Activated naive CD8-positive, alpha-beta T cell (primary cell): ENCODE measurements around the gene ZNF502.
"Not testable (repeated sequence)": the region's sequence is repeated elsewhere in the genome, so short reads cannot be mapped to it uniquely, and the experiment has no call there.

Source experiments
- H3K27ac Mint-ChIP-seq: one replicate; pipeline ENCODE4 v1.8.0; 2021; ENCODE audit warnings: mixed read lengths
- H3K27me3 Mint-ChIP-seq: one replicate; pipeline ENCODE4 v1.8.0; 2021; ENCODE audit warnings: mixed read lengths
- H3K36me3 Mint-ChIP-seq: one replicate; pipeline ENCODE4 v1.8.0; 2021; ENCODE audit warnings: mixed read lengths
- H3K4me1 Mint-ChIP-seq: one replicate; pipeline ENCODE4 v1.8.0; 2021; ENCODE audit warnings: low read depth, mixed read lengths
- H3K4me3 Mint-ChIP-seq: one replicate; pipeline ENCODE4 v1.8.0; 2021; ENCODE audit warnings: mild to moderate bottlenecking, mixed read lengths
- H3K9me3 Mint-ChIP-seq: one replicate; pipeline ENCODE4 v1.8.0; 2021; ENCODE audit warnings: low read depth, mixed read lengths

Gene ZNF502

DNA sequence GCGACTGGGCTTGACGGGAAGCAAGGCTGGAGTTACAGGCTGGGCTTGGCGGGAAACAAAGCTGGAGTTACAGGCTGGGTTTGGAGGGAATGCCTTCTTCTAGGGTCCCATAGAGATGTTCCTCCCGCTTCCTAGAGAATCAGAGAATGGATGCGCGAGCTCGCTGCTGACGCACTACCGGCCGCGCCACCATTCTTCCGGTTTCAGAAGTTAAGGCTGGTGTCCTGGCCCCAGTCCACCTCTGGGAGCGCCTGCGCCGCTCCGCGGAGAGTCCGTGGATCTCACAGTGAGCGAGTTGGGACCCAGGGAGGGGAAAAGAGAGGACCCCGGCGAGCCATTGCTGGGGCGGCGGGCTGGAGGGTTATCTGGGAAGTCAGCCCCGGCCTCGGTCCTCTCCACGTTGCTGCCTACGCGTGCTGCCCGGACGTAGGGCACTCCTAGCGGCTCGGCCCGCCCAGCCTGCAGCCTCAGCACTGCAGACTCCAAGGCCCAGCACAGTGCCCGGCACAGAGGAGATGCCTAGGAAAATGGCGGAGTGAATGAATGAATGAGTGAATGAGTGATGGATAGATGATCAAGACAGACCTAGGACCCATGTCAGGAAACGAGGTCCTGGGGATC, at the start of gene ZNF502:
ZNF502 (plus strand) TSS at position 206 of the 621 bp plus-strand sequence. CDS start 7,602 bp downstream, outside the sequence.
- peaks cover 45% of the 10 kb centered on the region for H3K36me3 Mint-ChIP-seq
- H3K4me1 Mint-ChIP-seq: peaks cover 16% of the 10 kb centered on the region
- peaks cover 13% of the 10 kb centered on the region for H3K27me3 Mint-ChIP-seq
- peak within 1 kb of the TSS; percentile 41 for H3K27ac Mint-ChIP-seq
- H3K9me3 Mint-ChIP-seq: peaks cover 21% of the 10 kb centered on the region
- peak within 1 kb of the TSS; percentile 93 for H3K4me3 Mint-ChIP-seq

DNA sequence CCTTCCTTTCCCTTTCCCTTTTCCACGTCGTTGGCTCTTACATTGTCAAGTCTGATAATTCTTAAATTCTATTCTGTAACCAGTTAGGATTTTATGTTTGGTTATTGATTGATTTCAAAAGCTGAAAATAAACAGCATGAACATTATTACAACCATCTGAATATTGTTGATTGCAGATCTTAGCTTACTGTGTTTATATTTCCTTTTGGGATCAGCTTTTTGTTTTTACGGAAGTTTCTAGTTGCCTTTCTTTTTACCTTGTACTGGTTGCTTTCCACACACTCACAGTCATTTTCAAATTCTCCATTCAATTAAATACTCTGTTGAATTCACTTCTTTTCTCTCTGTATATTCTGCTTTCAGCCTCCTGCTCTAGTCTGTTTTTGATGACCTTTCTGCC, 47.3 kb upstream of the ZNF502 start:
- H3K27me3 Mint-ChIP-seq: peaks cover 1% of the 10 kb centered on the region
- no peak overlapping the region for H3K27ac Mint-ChIP-seq
- no peaks in the 10 kb centered on the region for H3K4me1 Mint-ChIP-seq
- H3K9me3 Mint-ChIP-seq: peaks cover 39% of the 10 kb centered on the region
- peaks cover 33% of the 10 kb centered on the region for H3K36me3 Mint-ChIP-seq
- H3K4me3 Mint-ChIP-seq: no peak overlapping the region

DNA sequence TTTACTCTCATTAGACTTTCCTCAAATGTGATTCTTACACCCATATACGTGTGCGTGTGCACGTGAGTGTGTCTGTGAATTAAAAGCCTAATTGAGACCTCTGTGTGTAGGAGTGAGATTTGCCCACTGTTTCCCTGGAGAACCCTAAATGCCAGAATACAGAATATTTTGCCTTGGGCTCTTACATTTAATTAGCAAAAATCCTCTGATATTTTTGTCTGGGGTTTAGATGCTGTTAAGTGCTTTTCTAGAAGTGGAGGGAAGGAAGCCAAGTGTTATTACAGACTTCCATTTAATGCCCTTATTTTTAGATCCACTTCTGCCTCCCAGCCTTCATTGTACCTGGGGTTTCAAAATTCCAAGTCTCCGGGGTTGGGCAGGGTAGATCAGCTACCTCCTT, 46.1 kb upstream of the ZNF502 start:
- H3K36me3 Mint-ChIP-seq: peaks cover 23% of the 10 kb centered on the region
- H3K9me3 Mint-ChIP-seq: peaks cover 32% of the 10 kb centered on the region
- H3K27ac Mint-ChIP-seq: no peak overlapping the region
- peaks cover 1% of the 10 kb centered on the region for H3K27me3 Mint-ChIP-seq
- H3K4me3 Mint-ChIP-seq: no peak overlapping the region
- H3K4me1 Mint-ChIP-seq: no peaks in the 10 kb centered on the region

DNA sequence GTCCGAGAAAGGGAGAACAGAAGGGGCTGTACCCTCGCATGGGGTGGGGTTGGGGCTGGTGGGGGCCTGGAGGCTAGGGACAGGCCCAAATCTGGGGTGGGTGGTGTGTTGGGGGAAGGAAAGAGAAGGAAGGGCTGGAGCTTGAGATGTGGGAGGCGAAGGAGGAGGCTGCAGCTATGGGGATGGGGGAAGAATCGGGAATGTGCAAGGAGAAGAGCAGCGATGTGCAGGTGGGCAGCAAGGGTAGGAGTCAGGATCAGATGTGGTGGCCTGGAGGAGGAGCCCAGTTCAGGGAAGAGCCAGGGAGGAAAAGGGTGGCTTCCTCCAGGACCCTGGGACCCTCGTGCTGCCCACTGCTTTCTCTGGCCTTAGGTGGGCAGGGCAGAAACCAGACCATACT, 42.7 kb upstream of the ZNF502 start:
- Mint-ChIP-seq H3K27ac (no peak overlapping the region), H3K4me3 (no peak overlapping the region), H3K4me1 (no peaks in the 10 kb centered on the region), H3K36me3 (peaks cover 20% of the 10 kb centered on the region), H3K27me3 (peaks cover 1% of the 10 kb centered on the region), H3K9me3 (peaks cover 34% of the 10 kb centered on the region)

DNA sequence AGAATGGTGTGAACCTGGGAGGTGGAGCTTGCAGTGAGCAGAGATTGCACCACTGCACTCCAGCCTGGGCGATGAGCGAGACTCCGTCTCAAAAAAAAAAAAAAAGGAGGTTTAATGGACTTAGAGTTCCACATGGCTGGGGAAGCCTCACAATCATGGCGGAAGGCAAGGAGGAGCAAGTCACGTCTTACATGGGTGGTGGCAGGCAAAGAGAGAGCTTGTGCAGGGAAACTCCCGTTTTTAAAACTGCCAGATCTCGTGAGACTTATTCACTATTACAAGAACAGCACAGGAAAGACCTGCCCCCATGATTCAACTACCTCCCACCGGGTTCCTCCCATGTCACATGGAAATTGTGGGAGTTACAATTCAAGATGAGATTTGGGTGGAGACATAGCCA, 39.0 kb upstream of the ZNF502 start:
- Mint-ChIP-seq H3K36me3 (peaks cover 16% of the 10 kb centered on the region), H3K9me3 (peaks cover 28% of the 10 kb centered on the region)
- not testable (repeated sequence) for H3K4me3 Mint-ChIP-seq, H3K4me1 Mint-ChIP-seq, H3K27me3 Mint-ChIP-seq, H3K27ac Mint-ChIP-seq

DNA sequence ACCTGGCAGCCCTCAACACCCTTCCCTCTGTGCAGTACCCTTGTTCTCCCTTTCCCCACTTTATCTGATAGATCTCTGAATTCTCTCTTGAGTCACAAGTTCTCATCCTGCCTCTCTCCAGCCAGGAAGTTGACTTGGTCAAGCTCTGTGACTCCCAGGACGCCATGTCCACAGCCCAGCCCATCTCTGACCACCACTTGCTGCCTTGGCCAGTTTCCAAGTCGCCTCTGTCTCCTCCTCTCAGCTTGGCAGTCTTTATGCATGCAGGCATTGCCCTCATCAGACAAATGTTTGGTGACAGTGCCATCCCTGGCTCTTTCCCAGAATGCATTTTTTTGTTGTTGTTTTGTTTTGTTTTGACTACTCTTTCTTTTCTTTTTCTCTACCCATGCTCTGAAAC, 38.2 kb upstream of the ZNF502 start:
- Mint-ChIP-seq H3K4me3 (no peak overlapping the region), H3K36me3 (peaks cover 16% of the 10 kb centered on the region), H3K27me3 (no peaks in the 10 kb centered on the region), H3K9me3 (peaks cover 21% of the 10 kb centered on the region), H3K27ac (no peak overlapping the region), H3K4me1 (no peaks in the 10 kb centered on the region)

DNA sequence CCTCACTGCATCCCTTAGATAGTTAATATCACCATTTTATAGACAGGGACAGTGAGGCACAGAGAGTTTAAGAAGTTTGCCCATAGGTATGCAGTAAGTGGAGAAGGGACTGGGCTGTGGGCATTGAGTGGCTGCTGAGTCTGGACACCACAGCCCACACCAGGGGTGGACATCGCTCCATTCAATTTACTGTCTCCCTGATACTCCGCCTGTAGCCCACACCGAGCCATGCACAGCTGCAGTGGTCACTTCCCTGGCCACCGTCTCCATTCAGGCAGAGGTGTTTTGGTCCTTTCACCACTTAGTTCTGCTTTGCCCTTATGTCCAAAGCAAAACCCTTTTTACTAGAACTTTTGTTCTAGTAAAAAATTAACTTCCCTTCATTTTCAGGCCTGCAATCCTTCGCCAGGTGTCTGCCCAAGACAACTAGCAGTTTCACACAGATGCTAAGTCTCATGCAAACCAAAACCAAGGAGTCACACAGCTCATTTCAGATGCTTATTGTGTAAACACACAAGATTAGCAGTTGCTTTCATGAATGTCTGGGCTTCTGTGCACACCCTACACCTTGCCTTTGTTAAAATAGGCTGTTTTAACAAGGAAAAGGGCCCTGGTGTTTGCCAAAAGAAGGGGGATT, 33.9 kb upstream of the ZNF502 start:
- Mint-ChIP-seq H3K36me3 (peaks cover 28% of the 10 kb centered on the region), H3K4me3 (no peak overlapping the region)

DNA sequence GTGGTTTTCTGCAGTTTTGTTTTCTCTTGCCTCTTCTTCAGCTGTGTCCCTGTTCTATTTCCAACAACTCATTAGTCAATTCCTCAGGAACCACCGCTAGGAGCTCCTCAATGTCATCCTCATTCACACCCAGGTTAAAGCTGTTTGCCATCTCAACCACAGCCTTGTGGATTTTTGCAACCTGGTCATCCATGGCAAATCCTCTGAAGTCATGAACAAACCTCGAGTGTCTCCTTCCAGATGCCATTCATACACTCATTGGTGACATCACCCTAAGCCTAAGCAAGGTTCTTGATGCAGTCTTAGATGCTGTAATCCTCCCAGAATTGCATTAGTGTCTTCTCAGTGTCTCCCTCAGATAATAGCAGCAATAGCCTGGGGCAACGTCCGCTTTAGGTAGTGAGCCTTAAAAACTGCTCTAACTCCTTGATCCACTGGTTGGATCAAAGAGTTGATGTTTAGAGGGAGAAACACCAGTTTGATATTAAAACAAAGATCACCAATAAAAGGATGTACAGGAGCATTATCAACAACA, 31.5 kb upstream of the ZNF502 start:
- Mint-ChIP-seq H3K36me3 (peaks cover 39% of the 10 kb centered on the region), H3K9me3 (peaks cover 24% of the 10 kb centered on the region), H3K4me3 (no peak overlapping the region), H3K27me3 (no peaks in the 10 kb centered on the region), H3K4me1 (peaks cover 13% of the 10 kb centered on the region), H3K27ac (no peak overlapping the region)

More for the DNA sequence above, 33.9 kb upstream of the ZNF502 start:
- H3K27me3 Mint-ChIP-seq: no peaks in the 10 kb centered on the region
- H3K9me3 Mint-ChIP-seq: peaks cover 29% of the 10 kb centered on the region
- H3K27ac Mint-ChIP-seq: no peak overlapping the region
- no peaks in the 10 kb centered on the region for H3K4me1 Mint-ChIP-seq

DNA sequence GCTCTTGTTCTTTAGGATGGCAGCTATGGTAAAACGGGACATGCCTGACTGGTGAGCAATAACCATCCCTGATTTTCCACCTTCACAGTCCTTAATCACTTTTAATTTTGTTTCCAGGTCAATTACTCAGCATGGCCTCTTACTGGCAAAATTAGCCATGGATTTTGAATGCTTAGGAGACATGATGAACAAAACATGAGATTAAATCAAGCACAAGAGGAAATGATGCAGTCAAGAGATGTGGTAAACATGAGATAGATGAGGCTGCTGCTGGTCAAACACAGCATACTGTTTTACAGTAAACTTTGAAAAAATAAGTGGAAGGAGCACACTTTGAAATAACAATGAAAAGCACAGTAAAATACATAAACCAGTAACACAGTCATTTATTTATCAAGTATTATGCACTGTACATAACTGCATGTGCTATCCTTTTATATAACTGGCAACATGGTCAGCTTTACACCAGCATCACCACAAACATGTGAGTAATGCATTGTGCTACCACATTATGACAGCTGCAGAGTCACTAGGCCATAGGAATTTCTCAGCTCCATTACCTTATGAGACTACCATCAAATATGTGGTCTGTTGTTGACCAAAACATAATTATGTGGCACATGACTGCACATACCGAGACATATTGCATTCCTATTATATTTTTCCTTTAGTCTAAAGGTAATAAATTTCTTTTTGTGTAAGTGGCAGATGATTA, 30.1 kb upstream of the ZNF502 start:
- H3K27ac Mint-ChIP-seq: no peak overlapping the region
- H3K36me3 Mint-ChIP-seq: peaks cover 46% of the 10 kb centered on the region
- H3K4me3 Mint-ChIP-seq: no peak overlapping the region
- peaks cover 13% of the 10 kb centered on the region for H3K4me1 Mint-ChIP-seq
- peaks cover 33% of the 10 kb centered on the region for H3K9me3 Mint-ChIP-seq
- peaks cover under 1% of the 10 kb centered on the region for H3K27me3 Mint-ChIP-seq

DNA sequence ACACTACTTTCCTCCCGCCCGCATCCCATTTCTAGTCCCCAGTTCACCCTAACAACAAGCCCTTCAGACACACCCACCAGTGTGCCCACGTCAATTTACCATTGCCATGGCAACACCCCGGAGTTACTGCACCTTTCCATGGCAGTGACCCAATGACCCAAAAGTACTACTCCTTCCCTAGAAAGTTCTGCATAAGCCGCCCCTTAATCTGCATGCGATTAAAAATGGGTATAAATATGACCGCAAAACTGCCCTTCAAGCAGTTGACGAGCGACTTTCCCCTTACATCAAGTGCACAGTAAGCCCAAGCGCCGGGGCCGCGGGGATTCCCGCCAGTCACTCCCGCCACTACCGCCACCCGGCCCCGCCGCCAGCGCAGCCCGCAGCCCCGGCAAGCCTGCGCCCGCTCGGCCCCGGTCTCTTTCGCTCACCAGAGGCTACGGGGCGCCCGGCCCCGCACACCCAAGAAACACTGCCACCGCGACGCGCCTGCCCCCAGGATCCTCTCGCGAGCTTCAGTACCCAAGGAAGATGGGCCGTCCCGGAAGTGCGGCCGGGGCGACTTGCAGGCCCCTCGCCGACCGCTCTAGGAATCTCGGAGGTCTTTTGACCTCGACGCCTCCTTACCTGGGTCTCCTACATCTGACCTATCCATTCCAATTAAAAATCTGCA, 27.2 kb upstream of the ZNF502 start:
- Mint-ChIP-seq H3K27ac (peak overlapping the region; percentile 76), H3K4me3 (peak overlapping the region; percentile 91), H3K9me3 (peaks cover 46% of the 10 kb centered on the region)

DNA sequence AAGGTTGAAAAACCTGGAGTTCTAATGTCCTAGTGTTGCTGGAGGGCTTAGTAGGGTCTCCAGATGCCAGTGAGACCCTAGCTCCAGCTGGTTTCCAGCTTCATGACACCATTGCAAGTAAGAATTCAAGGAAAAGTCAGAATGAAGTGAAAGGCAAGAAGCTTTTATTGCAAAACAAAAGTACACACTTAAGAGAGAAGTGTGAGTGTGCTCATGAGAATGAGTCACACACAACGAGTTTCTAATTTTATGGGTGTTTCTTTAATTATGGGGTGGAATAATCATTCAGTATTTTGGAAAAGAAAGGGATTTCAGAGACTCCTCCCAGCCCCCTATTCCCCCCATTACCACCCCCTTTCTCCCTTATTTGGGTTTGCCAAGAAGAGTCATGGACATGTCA, 24.6 kb upstream of the ZNF502 start:
- Mint-ChIP-seq H3K27me3 (peaks cover 30% of the 10 kb centered on the region), H3K9me3 (peaks cover 38% of the 10 kb centered on the region), H3K4me3 (no peak overlapping the region), H3K36me3 (peaks cover 52% of the 10 kb centered on the region), H3K27ac (no peak overlapping the region), H3K4me1 (peaks cover 13% of the 10 kb centered on the region)

More for the DNA sequence above, 27.2 kb upstream of the ZNF502 start:
- H3K4me1 Mint-ChIP-seq: peaks cover 13% of the 10 kb centered on the region
- H3K36me3 Mint-ChIP-seq: peaks cover 57% of the 10 kb centered on the region
- H3K27me3 Mint-ChIP-seq: peaks cover 15% of the 10 kb centered on the region

DNA sequence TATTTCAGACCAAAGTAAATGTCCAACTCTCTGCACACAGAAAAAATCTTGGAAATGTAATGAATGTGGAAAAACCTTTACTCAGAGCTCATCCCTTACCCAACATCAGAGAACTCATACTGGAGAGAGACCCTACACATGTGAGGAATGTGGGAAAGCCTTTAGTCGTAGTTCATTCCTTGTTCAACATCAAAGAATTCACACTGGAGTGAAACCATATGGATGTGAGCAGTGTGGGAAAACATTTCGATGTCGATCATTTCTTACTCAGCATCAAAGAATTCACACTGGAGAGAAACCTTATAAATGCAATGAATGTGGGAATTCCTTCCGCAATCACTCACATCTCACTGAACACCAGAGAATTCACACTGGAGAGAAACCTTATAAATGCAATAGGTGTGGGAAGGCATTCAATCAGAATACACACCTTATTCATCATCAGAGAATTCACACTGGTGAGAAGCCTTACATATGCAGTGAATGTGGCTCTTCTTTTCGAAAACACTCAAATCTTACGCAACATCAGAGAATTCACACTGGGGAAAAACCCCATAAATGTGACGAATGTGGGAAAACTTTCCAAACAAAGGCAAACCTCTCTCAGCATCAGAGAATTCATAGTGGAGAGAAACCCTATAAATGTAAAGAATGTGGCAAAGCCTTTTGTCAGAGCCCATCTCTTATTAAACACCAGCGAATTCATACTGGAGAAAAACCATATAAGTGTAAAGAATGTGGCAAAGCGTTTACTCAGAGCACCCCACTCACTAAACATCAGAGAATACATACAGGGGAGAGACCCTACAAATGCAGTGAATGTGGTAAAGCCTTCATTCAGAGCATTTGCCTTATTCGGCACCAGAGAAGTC, 9.0 kb downstream of the ZNF502 start:
- Mint-ChIP-seq H3K4me3 (no peak overlapping the region), H3K27me3 (no peaks in the 10 kb centered on the region), H3K27ac (no peak overlapping the region), H3K36me3 (peaks cover 63% of the 10 kb centered on the region), H3K4me1 (no peaks in the 10 kb centered on the region), H3K9me3 (peaks cover 48% of the 10 kb centered on the region)

DNA sequence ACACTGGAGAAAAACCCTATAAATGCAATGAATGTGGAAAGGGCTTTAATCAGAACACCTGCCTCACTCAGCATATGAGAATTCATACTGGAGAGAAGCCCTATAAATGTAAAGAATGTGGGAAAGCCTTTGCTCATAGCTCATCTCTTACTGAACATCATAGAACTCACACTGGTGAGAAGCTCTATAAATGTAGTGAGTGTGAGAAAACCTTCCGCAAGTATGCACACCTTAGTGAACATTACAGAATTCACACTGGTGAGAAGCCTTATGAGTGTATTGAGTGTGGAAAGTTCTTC, 9.6 kb downstream of the ZNF502 start:
- Mint-ChIP-seq H3K36me3 (peaks cover 57% of the 10 kb centered on the region), H3K9me3 (peaks cover 42% of the 10 kb centered on the region), H3K27ac (no peak overlapping the region), H3K4me3 (no peak overlapping the region), H3K4me1 (no peaks in the 10 kb centered on the region), H3K27me3 (no peaks in the 10 kb centered on the region)

DNA sequence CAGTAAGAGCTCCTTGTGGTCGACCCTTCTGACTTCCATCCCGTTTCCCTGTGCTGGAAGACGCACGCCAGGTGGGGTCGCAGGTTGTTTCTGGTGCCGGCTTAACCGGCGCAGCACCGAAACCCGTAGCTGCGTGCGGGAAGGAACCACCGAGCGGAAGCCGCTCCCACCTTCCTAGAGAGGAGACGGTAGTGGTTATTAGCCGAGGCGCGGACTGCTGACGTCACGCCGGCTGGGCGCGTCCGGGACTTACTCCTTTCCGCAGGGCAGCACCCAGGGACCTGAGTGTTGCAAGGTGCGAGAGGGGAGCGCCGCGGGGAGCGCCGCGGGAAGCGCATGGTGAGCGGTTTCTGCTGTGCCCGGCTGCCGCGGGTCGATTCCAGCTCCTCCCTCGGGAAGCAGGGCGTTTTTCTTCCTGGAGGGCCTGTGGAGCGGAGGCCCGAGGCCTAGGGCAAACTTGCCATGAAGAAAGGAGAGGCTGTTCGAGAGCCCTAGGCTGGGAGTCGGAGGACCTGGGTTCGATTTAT, 17.0 kb downstream of the ZNF502 start, which contains the start of gene ZNF501:
ZNF501 (plus strand) TSS at position 252 of the 527 bp plus-strand sequence. CDS start 4,787 bp downstream, outside the sequence.
- H3K4me3 Mint-ChIP-seq: peak within 1 kb of the TSS; percentile 94
- peaks cover 16% of the 10 kb centered on the region for H3K4me1 Mint-ChIP-seq
- no peaks in the 10 kb centered on the region for H3K27me3 Mint-ChIP-seq
- H3K9me3 Mint-ChIP-seq: peaks cover 29% of the 10 kb centered on the region
- peaks cover 51% of the 10 kb centered on the region for H3K36me3 Mint-ChIP-seq
- peak within 1 kb of the TSS; percentile 86 for H3K27ac Mint-ChIP-seq
